Endothelial cell of umbilical vein (primary cell): ENCODE data around the gene ITPKB. TPM values are rescaled to one million over a fixed set of nuclear protein-coding genes. Genes with fewer than 3 reads are reported as not detected.

Experiments
- BruUV-seq: library from RNA; stranded (reverse); fragments of 400-500 nt; replicated peaks from 2 replicates; lab custom pipeline; 2021; lab: Mats Ljungman, UMichigan
- CTCF ChIA-PET: fragments of 300-600, 350-600 bp; sonication (Branson Sonifier 250); formaldehyde crosslinking; loops from one replicate; lab custom pipeline; 2021; ENCODE audit warnings: antibody characterized with exemption, inconsistent platforms; lab: Charles Lee
- POLR2A ChIA-PET: fragments of 300-600, 350-600 bp; sonication (Branson Sonifier 250); formaldehyde crosslinking; loops from one replicate; lab custom pipeline; 2021; ENCODE audit warnings: antibody characterized with exemption, inconsistent platforms; lab: Charles Lee
- DNase-seq: peaks from one replicate; pipeline ENCODE4 v3.0.0-alpha.2; 2011; ENCODE audit warnings: low read depth, low spot score
- FAIRE-seq: peaks from 2 replicates; lab custom pipeline; 2011; peaks lifted over from hg19 to GRCh38; lab: Jason Lieb, UNC
- H2AFZ ChIP-seq: 2 replicates; pipeline ENCODE4 v1.6.0; 2012; ENCODE audit warnings: low read depth, low read length, control low read depth, inconsistent platforms
- H3K27ac ChIP-seq: 2 replicates; pipeline ENCODE4 v1.5.1; 2011; ENCODE audit warnings: low read depth, mild to moderate bottlenecking, control low read depth, low read length, moderate library complexity; ENCODE audit not compliant: insufficient read depth
- H3K27me3 ChIP-seq, 2 experiments: 2 replicates each; pipeline versions ENCODE4 v1.6.0 to v1.6.1; 2011; ENCODE audit warnings: low read length in 2 of 2, mixed read lengths in 1 of 2; ENCODE audit not compliant: control insufficient read depth in 2 of 2, insufficient read depth in 2 of 2
- H3K36me3 ChIP-seq, 2 experiments: 2 replicates in 1 of 2; 3 replicates in 1 of 2; pipeline ENCODE4 v1.5.1; 2011; ENCODE audit warnings: low read length in 2 of 2, mild to moderate bottlenecking in 1 of 2, moderate library complexity in 1 of 2; ENCODE audit not compliant: control insufficient read depth in 2 of 2, insufficient read depth in 2 of 2; ENCODE audit errors: extremely low read depth in 1 of 2
- H3K4me1 ChIP-seq: 3 replicates; pipeline ENCODE4 v1.5.1; 2011; ENCODE audit warnings: mild to moderate bottlenecking, low read length; ENCODE audit not compliant: control insufficient read depth, insufficient read depth; ENCODE audit errors: extremely low read depth
- H3K4me2 ChIP-seq: 2 replicates; pipeline ENCODE4 v1.6.1; 2011; ENCODE audit warnings: low read length, control low read depth, mixed read lengths; ENCODE audit not compliant: insufficient read depth
- H3K4me3 ChIP-seq, 3 experiments: fragments of 200-600 bp in 1 of 3; sonication (generic), shearing (Covaris generic) in 1 of 3; replicated peaks in 1 of 3; 2 replicates each; pipeline ENCODE4 v1.5.1; 2011 to 2016; ENCODE audit warnings: control low read depth in 3 of 3, low read length in 3 of 3, mild to moderate bottlenecking in 2 of 3, inconsistent platforms in 1 of 3, low read depth in 1 of 3, moderate library complexity in 1 of 3; ENCODE audit not compliant: insufficient read depth in 1 of 3
- H3K79me2 ChIP-seq: 2 replicates; pipeline ENCODE4 v1.6.0; 2012; ENCODE audit warnings: low read length, inconsistent platforms; ENCODE audit not compliant: control insufficient read depth, insufficient read depth
- H3K9ac ChIP-seq: replicated peaks from 2 replicates; pipeline ENCODE3; 2011; ENCODE audit warnings: low read length, control low read depth; ENCODE audit not compliant: insufficient read depth; ENCODE audit errors: extremely low read depth
- H3K9me1 ChIP-seq: replicated peaks from 3 replicates; pipeline ENCODE4 v1.6.0; 2011; ENCODE audit warnings: mild to moderate bottlenecking, low read length; ENCODE audit not compliant: control insufficient read depth, insufficient read depth; ENCODE audit errors: extremely low read depth
- H3K9me3 ChIP-seq: replicated peaks from 2 replicates; pipeline ENCODE4 v1.5.1; 2012; ENCODE audit warnings: low read length, inconsistent platforms; ENCODE audit not compliant: control insufficient read depth, insufficient read depth
- H4K20me1 ChIP-seq: replicated peaks from 2 replicates; pipeline ENCODE3; 2011; ENCODE audit warnings: mild to moderate bottlenecking, low read length; ENCODE audit not compliant: control insufficient read depth, insufficient read depth; ENCODE audit errors: extremely low read depth
- EZH2 ChIP-seq: IDR thresholded peaks from 2 replicates; pipeline ENCODE4 v1.6.1; 2012; ENCODE audit warnings: borderline replicate concordance, low read depth, mild to moderate bottlenecking, moderate library complexity, low read length, inconsistent platforms; ENCODE audit not compliant: severe bottlenecking
- FOS ChIP-seq: IDR thresholded peaks from 2 replicates; pipeline ENCODE4 v1.6.1; 2011; ENCODE audit warnings: mild to moderate bottlenecking, low read length, moderate library complexity, borderline replicate concordance; ENCODE audit not compliant: insufficient read depth
- GATA2 ChIP-seq: IDR thresholded peaks from 2 replicates; pipeline ENCODE4 v1.7.0; 2011; ENCODE audit warnings: low read depth, mild to moderate bottlenecking, moderate library complexity, mixed read lengths, low read length; ENCODE audit not compliant: insufficient read length, insufficient read depth
- JUN ChIP-seq: IDR thresholded peaks from 2 replicates; pipeline ENCODE4 v1.6.1; 2011; ENCODE audit warnings: borderline replicate concordance, low read depth; ENCODE audit not compliant: insufficient read length, insufficient read depth
- MYC ChIP-seq: IDR thresholded peaks from one replicate; pipeline ENCODE4 v1.6.1; 2011; ENCODE audit warnings: mild to moderate bottlenecking, low read depth, low read length
- POLR2A ChIP-seq: IDR thresholded peaks from 2 replicates; pipeline ENCODE4 v1.6.1; 2012; ENCODE audit warnings: low read depth, mild to moderate bottlenecking, control low read depth, low read length
- POLR2AphosphoS5 ChIP-seq: IDR thresholded peaks from 2 replicates; pipeline ENCODE4 v1.6.1; 2012; ENCODE audit warnings: low read depth, mild to moderate bottlenecking, control low read depth, low read length, moderate library complexity; ENCODE audit not compliant: insufficient read depth
- dilution Hi-C: fragments of 300-500 bp; cut with MboI; formaldehyde crosslinking; loops from one replicate; pipeline ENCODE4 v1.15.0; 2019; ENCODE audit warnings: low sequenced_read_pairs; ENCODE audit not compliant: extremely low pct_ligation_motif_present
- intact Hi-C: fragments of 100-400 bp; cut with micrococcal nuclease; formaldehyde crosslinking; loops from one replicate; pipeline ENCODE4 v1.10.0; 2022
- polyA plus RNA-seq, 4 experiments: library from polyadenylated mRNA; depleted of rRNA in 3 of 4; stranded (reverse) in 3 of 4; unstranded in 1 of 4; fragments of >200 nt; gene quantifications; 2 replicates each; pipeline versions ENCODE4 v1.2.1 to v1.2.3, GENCODE V29; 2011 to 2012; ENCODE audit warnings: missing spikeins in 1 of 4
- total RNA-seq: library from RNA; stranded (reverse); gene quantifications from 2 replicates; pipeline ENCODE4 v1.2.3, GENCODE V29; 2021
- TF ChIP-seq, protein P1 (sequence below), 2 donors: IDR thresholded peaks; 1 replicate in 1 of 2; 2 replicates in 1 of 2; pipeline ENCODE4 v1.5.1; 2011; ENCODE audit warnings: low read length in 2 of 2, mild to moderate bottlenecking in 2 of 2, moderate library complexity in 2 of 2, control low read depth in 1 of 2, inconsistent platforms in 1 of 2, low read depth in 1 of 2; ENCODE audit not compliant: insufficient read depth in 1 of 2; ENCODE audit errors: extremely low read depth in 1 of 2
- TF ChIP-seq, protein P2 (sequence below): IDR thresholded peaks from 2 replicates; pipeline ENCODE4 v1.6.1; 2011; ENCODE audit not compliant: insufficient read depth, insufficient read length

The ITPKB gene
- total and polyA plus RNA-seq, 2 donors (not counting 3 experiments of a cell fraction or from before 2014, with no cell fraction given): 7.7 to 34.8 TPM

DNA sequence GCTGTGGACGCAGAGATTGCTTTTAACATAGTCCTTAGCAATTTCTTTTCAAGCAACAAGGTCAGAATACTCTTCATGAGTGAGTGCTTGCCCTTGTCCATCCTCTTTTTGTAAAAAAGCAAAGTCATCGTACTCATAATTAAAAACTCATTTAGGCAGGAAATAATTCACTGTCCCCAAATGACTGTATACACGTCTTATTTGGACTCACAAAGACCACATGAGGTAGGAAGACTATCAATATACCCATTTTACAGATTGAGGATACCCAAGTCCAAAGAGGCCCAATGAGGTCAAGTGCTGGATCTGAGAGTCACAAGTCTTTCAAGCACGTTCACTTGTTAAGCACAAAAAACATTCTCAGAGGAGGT is 13.2 kb downstream of the ITPKB start:
- Histone ChIP-seq H3K9ac (no peak overlapping the region), H3K9me1 (no peaks in the 10 kb centered on the region), H4K20me1 (no peaks in the 10 kb centered on the region), H3K27me3 (no peaks in the 10 kb centered on the region), H3K79me2 (peaks cover 13% of the 10 kb centered on the region), H3K4me2 (no peak overlapping the region), H3K9me3 (no peaks in the 10 kb centered on the region), H3K36me3 (peaks cover 0 to 3% of the 10 kb centered on the region in 2 experiments), H3K27ac (no peak overlapping the region), H3K4me1 (peaks cover 10% of the 10 kb centered on the region), H2AFZ (no peak overlapping the region), H3K4me3 (no peak overlapping the region)
- TF ChIP-seq POLR2A (no peak), EZH2 (no peak), GATA2 (no peak), JUN (no peak), MYC (no peak), FOS (no peak), POLR2AphosphoS5 (no peak)
- TF ChIP-seq, protein P1, sequence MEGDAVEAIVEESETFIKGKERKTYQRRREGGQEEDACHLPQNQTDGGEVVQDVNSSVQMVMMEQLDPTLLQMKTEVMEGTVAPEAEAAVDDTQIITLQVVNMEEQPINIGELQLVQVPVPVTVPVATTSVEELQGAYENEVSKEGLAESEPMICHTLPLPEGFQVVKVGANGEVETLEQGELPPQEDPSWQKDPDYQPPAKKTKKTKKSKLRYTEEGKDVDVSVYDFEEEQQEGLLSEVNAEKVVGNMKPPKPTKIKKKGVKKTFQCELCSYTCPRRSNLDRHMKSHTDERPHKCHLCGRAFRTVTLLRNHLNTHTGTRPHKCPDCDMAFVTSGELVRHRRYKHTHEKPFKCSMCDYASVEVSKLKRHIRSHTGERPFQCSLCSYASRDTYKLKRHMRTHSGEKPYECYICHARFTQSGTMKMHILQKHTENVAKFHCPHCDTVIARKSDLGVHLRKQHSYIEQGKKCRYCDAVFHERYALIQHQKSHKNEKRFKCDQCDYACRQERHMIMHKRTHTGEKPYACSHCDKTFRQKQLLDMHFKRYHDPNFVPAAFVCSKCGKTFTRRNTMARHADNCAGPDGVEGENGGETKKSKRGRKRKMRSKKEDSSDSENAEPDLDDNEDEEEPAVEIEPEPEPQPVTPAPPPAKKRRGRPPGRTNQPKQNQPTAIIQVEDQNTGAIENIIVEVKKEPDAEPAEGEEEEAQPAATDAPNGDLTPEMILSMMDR (IDR thresholded peaks at IDR 0.05; ENCODE audit: extremely low read depth in 1 of 2, insufficient read depth in 1 of 2, low read depth in 1 of 2, low read length in 2 of 2): no peak
- TF ChIP-seq, protein P2, sequence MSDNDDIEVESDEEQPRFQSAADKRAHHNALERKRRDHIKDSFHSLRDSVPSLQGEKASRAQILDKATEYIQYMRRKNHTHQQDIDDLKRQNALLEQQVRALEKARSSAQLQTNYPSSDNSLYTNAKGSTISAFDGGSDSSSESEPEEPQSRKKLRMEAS: no peak
- no TSS peak for BruUV-seq
- DNase-seq: no peak
- CTCF ChIA-PET: no interaction called here
- no peak for FAIRE-seq
- dilution Hi-C loops (no loop called here), intact Hi-C loops (no loop called here)
- POLR2A ChIA-PET: no interaction called here
